H54 (cell line): ENCODE data around the gene HOTAIR.

Experiments used
- DNase-seq: peaks from one replicate; pipeline ENCODE4 v3.0.0; 2011; ENCODE audit warnings: low spot score, mixed read lengths; ENCODE audit not compliant: insufficient read length
- FAIRE-seq: peaks from 3 replicates; lab custom pipeline; 2011; peaks lifted over from hg19 to GRCh38; lab: Jason Lieb, UNC
- POLR2A ChIP-seq: IDR thresholded peaks from 2 replicates; pipeline ENCODE4 v1.6.1; 2011; ENCODE audit warnings: low read depth, mild to moderate bottlenecking, low read length

The HOTAIR gene

DNA sequence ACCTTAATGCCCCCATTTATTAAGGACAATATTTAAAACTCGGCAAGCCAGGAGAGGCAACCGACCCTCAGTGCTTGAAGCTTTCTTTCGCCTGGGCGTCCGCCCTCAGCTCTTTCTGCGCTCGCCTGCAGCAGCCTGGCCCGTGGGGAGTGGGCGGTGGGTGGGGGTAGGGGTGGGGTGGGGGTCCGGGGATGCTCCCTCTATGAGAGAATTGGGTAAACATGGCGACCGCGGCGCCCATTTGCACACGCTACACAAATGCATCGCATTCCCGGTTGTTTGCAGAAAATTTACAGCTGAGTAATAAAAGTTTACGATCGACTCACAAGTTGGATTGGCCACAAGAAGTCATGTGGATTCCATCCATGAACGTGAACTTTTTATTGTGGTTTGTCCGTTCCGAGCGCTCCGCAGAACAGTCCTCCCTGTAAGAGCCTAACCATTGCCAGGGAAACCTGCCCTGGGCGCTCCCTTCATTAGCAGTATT is 41.8 kb upstream of the HOTAIR start:
- TF ChIP-seq POLR2A, result peak; percentile 24; the same call in 1 of the 2 replicates
- FAIRE-seq (peak; percentile 61), DNase-seq (peak; percentile 77)

DNA sequence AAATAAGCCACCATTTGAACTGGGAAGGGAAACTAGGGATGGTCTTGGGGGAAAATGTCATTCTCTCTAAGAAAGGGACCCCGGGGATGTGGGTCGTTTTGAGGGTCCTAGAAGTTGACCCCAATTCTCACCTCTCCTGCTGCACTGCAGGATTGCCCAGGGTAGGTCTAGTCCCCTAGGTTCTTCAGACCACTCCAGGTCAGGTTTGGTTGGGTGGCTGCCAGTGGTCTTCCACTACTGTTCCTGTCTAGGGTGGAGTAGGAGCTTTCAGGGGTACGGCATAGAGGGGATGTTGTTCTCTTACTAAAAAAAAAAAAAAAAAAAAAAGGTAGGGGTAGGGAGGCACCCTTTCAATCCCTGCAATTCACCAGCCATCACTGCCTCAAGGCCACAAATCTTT is 41.3 kb upstream of the HOTAIR start:
- no peak for FAIRE-seq
- TF ChIP-seq POLR2A, result no peak
- no peak for DNase-seq

DNA sequence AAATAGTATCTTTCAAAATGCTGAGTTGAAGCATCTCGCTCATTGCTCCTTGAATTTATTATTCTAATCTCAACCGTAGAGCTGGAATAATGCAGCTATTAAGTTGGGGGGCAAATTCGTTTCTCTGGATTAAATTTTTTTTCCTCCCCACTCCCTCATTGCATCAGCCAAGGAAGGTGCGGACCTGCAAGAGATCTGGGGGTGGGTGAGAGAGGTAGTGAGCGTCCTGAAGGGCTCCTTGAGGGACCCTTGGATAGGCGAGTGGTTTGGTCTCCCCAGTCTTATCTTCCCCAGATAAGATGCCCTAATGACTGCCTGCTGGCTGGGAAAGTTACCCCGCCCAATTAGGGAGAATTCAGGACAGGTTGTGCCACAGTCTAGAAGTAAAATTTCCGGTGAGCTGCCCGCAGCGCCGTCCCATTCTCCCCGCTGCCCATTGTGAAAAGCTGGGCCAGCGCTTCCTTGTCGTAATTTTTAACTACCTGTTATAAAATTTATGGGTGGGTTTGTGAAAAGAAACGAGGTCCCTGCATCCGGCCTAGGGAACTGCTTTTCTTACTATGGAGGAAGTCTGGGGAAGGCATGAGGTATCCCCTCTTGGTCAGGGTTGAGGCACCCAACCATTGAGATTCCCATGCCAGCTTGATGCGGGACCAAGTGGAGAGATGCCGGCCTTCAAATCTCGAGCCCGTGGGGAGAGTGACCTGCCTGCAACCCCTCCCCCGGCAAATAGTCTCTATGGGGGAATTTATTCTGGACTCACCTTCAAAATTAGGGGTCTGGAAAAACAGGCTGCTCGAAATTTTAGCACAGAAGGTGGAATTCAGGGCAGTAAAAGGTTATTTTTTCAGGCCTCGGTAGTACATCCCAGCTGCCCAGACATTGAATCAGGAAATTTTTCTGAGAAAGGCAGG is 40.5 kb upstream of the HOTAIR start:
- no peak for TF ChIP-seq POLR2A
- FAIRE-seq, result no peak
- no peak for DNase-seq

DNA sequence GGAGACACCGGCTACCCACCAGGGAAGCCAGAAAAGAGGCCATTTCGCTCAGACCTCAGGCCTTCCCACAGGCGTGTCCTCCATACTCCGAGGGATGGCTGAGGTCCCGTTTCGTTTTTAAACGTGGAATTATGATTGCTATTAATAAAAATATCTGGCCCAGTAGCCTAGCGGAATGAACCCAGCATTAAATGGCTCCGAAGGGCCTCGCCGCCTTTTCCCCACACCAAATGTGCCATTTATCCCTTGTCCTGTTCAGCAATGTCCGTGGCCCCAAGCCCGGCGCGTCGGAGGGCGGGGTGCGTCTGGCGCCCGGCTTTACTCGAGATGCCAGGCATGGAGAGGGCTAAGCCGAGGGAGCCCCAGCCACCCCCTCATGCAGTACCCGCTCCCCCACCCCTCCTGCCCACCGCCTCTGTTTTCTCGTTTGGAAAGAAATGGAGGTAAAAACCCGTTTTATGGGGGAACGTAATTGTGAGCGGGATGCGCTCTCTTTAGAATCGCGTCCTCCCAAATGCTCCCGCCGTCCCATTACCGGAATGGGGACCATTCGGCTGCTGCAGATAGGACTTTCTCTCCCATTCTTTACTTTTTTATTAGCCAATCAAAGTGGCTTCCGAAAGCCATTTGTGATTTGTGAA is 39.7 kb upstream of the HOTAIR start:
- FAIRE-seq (no peak), DNase-seq (no peak)
- TF ChIP-seq POLR2A, result no peak

DNA sequence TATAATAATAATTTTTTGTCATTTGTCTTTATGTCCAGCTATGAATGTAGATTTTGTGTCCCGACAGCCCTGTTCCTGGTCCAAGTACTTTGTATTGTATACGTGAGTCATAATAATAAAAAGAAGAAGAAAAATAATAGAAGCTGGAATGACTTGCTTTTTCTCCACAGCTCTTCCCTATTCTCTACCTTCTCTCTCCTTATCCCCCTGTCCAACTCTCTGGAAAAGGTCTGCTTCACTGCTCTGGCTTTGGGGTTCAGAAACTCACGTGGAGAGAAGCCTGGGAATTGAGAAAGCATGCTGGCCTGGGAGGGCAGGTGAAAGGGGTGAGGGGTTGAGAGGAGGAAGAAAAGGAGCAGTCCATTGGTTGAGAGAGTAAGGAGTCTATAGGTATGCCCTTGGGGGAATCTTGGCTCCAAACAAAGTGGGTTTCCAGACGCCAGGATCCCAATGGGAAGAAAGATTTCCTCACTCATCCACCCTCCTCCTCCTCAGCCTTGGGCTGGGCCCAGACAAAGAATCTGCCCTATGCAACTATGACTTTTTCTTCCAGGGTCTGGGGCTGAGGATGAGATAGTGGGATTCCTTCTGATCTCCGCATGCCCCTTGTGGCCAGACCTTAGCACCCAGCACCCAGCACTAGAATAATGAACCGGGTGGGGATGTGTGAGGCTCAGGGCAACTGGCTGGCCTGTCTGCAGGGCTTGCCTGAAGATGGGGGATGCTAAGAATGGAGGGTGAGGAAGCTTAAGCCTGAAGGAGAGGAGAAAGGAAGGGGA is 38.1 kb upstream of the HOTAIR start:
- TF ChIP-seq POLR2A, result no peak
- DNase-seq, result no peak
- no peak for FAIRE-seq

DNA sequence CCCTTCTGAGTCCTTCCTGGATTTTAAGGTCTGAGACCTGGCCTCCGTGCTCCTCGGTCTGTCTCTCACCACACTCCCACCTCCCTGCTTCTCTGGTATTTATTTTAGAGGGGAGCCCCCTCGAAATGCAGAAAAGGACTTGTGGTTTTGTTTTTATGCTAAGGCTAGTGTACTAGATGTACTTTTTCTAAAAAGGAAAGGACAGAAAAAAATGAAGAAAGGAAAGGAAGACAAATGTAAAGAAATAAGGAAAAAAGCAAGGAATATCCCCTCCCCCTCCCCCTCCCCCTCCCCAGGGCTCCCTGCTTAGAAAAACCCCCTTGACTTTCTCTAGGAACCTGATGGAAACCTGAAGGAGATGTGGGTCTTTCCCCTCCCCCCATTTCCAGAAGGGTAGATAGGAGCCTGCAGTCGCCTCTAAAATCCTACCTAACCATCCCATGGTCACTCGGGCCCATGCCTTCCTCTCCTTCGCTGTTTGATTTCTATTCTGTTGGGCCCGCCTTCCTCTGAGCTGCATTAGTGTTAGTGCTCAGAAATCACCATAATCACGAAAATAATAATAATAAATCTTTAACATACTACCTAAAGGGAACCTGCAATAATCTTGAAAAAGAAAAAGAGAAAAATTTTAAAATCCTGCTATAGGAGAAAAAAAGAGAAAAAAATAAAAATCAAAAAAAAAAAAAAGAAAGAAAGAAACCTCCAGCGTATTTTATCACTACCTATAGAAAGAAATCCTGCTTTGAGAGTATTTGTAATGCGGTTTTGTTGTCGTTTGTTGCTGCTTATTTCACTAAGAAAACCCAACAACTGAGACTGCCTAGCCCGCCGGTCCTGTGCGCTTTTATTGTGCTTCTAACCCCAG is 37.1 kb upstream of the HOTAIR start:
- FAIRE-seq, result no peak
- TF ChIP-seq POLR2A, result no peak
- no peak for DNase-seq

DNA sequence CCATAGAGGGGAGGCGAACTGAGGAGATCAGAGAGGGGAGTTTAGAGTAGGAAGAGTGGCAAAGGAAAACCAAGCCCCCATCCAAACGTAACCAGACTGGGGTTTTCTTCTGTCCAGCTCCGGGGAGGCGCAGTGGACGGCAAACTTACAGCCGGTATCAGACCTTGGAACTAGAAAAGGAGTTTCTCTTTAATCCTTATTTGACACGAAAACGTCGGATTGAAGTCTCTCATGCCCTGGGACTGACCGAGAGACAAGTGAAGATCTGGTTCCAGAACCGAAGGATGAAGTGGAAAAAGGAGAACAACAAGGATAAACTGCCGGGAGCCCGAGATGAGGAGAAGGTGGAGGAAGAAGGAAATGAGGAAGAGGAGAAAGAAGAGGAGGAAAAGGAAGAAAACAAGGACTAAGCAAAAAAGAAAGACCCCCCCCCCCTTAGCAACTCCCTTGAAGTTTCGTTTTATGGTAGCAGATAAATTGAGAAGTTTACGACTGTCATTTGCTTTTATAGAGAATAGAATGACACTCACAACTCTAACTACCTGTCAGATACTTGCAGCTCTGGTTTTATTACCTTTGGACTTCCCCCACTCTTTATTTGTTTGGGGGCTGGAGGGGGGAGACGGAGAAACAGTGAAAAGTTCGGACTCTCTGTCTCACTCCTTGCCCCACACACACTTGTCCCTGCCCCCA is 36.4 kb upstream of the HOTAIR start:
- TF ChIP-seq POLR2A, result no peak
- no peak for FAIRE-seq
- DNase-seq, result no peak

DNA sequence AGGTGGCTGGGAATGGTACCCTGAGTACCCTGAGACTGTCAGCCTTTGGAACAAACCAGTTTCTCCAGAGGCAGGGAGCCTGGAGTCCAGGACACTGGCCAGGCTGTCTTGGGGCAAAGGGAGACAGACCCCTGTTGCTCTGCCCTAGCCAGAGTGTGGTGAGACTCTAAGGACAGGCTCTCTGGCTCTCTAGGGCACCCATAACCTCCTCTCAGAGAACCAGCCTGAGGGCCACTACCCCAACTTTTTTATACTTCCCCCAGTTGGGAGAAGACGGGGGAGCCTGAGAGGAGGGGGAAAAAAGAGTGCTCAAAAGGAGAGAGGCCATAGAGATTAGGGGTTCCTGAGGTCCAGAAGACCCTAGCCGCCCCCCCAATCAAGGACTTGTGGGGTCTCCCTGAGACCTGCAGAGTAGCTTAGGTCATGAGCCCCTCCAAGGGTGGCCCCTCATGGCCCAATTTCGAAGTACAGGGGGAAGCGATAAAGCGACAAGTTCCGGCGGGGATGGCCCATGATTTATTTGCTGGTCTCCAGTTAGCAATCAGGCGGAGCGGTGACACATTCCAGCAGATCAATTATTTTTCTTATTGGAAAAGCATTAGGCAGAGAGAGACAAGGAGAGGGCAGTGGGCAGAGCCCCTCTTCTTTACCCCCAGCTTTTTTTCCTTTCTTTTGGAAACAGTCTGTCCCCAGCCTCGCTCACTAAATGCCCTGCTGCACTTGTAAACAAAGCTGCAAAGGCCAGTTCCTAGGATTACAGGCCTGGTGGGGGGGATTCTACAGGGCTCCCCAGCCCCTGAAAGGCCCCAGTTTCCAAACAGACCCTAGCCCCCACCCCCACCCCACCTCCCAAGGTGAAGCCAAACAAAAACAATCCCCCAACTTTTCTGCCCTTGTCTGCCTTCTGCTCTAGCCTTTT is 35.6 kb upstream of the HOTAIR start:
- FAIRE-seq, result no peak
- no peak for TF ChIP-seq POLR2A
- no peak for DNase-seq

DNA sequence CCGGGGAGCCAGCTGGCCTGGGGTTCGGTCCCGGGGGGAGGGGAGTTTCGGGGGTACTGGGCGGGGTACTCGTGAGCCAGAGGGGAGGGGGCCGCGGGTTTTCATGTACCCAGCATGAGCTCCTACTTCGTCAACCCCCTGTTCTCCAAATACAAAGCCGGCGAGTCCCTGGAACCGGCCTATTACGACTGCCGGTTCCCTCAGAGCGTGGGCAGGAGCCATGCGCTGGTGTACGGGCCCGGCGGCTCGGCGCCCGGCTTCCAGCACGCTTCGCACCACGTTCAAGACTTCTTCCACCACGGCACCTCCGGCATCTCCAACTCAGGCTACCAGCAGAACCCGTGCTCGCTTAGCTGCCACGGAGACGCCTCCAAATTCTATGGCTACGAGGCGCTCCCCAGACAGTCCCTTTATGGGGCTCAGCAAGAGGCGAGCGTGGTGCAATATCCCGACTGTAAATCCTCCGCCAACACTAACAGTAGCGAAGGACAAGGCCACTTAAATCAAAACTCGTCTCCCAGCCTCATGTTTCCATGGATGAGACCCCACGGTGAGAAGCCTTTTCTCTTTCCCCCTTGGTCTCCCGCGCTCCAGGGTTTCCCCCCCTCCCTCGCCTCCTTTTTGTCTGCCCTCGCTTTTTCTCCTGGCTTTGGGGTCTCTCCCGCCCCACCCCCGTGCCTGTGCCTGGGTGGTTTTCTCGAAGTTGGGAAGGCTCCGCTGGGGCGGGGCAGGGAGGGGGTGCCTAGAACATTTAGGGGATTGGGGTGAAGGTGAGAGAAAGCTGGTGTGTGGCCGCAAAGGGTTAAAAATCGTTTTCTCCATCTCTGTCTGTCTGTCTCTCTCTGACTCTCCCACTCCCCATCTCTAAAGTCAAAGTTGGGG is 34.7 kb upstream of the HOTAIR start:
- DNase-seq (no peak), FAIRE-seq (no peak)
- no peak for TF ChIP-seq POLR2A

DNA sequence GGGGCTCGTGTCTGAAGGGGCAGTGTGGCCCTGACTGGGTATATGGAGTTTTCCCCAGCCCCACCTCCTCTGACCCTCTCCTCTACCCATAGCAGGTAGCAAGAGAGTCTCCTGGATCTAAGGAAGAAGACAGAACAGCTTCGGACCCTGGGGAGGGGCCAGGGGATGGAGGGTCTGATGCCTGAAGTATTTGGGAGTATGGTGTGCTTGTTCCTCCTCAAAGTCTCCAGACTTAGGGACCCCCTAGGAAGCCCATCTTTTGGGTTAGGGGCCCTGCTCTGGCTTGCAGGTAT is 33.5 kb upstream of the HOTAIR start:
- DNase-seq, result no peak
- no peak for FAIRE-seq
- no peak for TF ChIP-seq POLR2A

DNA sequence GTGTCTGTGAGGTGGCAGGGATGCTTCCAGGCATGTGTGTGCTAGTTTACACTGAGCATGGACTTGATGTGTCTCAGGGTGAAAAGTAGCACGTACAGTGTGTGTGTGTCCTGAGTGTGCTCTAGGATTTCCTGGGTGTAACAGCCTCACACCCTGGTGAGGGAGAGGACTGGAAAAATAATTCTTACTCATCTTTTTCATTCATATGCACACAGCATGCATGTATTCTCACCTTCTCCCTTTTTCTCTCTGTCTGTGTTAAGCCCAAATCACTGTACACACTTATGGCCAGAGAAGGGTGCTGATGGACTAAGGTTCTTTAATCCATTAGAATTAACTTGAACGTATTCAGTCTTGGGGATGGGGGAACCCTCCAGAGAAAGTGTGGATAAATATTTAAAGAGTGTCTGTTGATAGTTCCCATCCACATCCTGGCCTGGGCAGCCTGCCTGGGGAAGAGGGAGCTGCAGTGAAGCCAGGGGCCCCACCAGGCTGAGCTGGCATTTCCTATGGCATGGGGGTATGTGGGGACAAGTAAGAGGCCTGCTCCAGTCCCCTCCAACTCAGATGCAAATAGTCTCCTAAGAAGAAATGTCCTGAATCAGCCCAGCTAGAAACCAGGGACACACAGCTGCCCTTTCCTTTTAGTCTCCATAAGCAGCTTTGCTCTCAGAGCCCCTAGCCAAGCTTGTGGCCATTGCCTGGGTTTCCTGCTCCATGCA is 32.9 kb upstream of the HOTAIR start:
- DNase-seq (no peak), FAIRE-seq (no peak)
- no peak for TF ChIP-seq POLR2A
